NCI-H187 treated with DMSO at 0.1 percent for 48 hours (cell line): ENCODE results near the gene SERPINH1.
A peak's percentile ranks its signal among the peaks of the same experiment; 100 is the strongest.

ENCODE experiments used
- DNase-seq: peaks from one replicate; lab custom pipeline; 2025; lab: John Stamatoyannopoulos, UW

The SERPINH1 gene

DNA sequence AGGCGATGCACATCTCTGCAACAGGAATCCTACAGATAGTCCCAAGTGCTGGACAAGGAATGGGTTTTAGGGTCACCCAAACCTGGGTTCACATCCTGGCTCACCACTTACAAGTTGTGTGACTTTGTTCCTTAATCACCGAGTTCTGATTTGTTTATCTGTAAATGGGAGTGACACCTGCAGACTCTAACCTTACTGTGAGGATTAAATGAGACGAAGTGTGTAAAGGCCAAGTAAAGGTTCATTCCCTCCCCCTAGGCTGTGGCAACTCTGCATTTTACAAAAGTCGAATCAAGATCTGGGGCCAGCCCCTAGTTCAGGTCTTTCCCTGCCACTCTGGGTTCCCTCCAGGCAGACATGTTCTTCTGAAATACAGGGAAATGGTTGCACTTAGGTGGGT lies 34.9 kb downstream of the SERPINH1 start:
- no peak for DNase-seq

DNA sequence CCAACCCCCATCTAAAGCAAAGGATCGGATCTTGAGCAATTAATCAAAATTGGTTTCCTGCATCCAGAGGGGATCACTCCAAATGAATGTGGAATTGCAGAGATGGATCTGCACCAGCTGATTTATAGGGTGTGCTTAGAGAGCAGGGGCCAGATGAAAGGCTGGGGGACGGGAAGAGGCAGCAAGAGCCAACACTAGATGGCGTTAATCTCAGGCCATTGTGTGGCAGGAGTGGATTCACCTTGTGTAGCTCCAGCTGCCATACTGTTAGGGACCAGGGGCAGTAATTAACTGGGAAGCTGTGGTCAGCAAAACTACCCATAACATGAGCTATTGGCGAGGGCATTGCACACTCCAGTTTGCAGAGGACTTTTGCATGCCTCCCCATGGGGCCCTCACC lies 35.6 kb downstream of the SERPINH1 start:
- no peak for DNase-seq

DNA sequence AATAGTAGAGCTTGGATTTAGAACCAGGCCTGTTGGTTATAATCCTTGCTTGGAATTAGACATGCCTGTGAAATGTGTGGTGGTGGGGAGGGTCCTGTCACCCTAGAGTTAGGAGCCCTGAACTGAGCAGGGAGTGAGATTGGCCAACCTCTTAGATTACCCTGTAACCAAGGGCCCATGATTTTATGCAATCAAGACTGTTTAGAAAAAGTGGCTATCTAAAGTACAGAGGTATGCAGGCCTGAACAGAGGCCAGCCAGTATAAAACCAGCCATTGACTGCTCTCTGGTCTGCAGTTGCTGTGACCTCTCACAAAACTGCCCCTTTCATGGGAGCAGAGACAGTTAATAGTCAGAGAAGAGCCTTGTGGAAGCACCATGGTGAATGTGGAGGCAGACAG lies 36.2 kb downstream of the SERPINH1 start:
- DNase-seq: no peak

DNA sequence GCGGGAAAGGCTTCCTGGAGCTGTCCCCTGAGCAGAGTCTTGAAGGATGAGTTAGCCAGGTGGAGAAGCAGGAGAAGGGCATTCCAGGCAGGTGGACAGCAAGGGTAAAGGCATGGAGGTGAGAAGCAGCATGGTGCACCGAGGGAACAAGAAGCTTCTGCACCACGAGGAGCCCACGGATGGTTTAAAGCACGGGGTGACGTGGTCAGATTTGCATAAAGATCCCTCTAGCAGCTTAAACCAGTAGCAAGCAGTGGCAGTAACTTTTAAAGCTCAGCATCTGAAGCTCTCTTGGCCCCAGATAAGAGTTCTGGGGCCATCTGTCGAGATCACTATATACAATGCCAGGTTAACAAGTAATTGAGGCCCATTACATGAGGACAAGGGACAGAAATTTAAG lies 36.8 kb downstream of the SERPINH1 start:
- DNase-seq: no peak

DNA sequence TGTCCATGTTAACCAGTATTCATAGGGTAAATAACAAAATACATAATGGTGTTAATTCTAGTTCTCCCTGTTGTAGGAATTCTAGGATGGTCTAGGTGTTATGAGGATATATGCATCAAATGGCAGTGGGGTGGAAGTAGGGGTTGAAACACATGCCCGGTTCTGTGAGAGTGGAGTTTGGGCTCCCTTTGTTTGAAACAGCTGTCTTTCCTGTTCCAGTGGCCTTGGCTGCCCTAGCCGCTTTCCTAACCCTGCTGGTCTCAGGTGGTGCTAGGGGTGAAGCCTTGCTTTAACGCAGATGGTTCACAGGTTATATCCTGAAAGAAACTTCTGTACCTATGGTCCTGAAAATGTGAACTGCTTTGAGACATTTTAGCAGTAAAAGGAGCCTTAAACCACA lies 38.3 kb downstream of the SERPINH1 start:
- no peak for DNase-seq

DNA sequence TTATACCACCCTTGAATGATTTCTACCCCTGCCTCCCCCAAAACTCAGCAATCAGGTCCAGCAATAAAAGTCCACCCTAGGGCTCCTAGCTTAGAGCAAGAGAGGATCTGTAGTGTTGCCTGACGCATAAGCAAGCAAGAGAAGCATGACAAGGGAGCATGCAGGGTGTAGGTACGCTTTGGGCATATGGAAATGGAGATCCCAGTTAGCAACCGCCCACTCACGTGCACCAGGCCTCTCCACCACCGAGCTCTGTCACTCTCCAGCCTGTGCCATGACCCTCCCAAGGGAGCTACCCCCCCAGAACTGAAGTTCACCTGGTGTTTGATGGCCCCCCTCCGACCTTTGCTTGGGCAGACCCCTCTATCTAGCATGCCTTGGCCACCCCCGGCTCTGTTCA lies 39.4 kb downstream of the SERPINH1 start:
- DNase-seq: no peak

DNA sequence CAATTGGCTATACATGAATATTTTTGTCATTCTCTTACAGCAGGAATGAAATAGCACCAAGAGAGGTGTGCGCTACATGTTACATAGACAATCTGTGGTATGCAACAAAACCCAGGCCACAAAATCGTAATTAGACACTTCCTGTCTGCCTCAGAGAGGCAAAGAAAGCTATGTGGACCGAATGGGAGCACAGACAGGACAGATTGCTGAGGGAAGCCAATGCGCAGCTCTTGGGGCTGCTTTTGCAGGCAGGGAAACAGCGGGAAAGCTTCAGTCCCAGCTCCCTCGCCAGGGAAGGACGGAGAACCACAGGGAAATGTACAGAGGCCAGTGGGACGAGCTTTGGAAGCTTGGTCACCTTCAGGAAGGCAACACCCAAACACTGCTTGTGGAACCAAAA lies 40.9 kb downstream of the SERPINH1 start:
- no peak for DNase-seq

DNA sequence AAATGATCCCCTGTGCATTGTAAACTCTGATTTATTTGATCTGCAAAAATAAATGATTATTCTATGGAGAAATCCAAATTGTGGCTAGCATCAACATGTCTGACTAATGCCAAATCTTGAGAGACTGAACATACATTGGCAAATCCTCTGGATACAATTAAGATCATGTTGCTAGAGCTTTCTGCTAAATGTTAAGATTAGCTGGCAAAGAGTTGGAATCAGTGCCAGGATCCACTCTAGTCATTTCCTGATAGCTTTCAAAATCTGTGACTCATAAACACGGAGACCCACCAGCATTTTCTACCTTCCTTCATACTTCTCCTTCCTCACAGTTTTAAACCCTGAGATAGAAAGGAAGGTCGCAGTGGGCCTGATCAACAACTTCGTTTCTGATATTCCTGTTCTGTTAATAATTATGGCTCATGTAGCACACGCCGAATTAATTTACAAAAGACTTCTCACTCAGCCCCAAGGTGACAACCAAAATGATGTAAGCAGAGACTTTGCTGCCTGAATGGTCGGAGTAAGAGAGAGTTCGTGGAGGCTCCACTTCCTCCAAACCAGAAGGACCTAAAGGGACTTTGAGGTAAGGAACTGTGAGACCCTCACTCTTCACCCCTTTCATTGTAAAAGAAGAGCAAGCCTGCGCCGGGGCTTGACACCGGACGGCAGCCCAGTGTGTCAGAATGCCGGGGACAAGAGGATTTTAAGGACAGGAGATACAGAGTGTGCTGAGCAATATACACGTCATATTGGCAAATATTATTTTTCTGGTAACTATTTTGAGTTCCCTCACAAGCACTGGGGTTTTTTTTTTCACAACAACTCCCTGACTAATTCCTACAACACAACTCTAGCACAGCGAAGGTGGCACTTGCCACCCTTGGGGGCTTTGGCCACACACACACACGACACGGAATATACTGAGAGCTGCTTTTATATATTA lies 42.0 kb downstream of the SERPINH1 start:
- DNase-seq: no peak

DNA sequence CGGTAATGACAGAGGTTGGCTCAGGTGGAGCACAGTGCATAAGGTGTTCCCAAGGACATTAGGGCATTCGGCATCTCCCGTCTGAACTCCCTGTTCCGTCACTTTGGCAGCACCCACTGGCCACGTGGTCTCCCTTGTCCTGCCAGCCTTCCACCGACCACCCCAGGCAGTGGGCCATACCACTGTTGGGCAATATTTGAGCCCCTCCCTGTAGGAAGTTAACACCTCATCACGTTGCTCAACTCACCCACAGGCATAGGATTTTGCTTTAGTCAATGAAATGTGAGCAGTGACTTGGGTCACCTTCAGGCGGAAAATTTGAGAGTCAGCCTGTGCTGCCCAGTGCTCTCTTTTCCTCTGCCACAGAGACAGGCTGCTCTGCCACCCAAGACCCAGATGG lies 44.0 kb downstream of the SERPINH1 start:
- no peak for DNase-seq

DNA sequence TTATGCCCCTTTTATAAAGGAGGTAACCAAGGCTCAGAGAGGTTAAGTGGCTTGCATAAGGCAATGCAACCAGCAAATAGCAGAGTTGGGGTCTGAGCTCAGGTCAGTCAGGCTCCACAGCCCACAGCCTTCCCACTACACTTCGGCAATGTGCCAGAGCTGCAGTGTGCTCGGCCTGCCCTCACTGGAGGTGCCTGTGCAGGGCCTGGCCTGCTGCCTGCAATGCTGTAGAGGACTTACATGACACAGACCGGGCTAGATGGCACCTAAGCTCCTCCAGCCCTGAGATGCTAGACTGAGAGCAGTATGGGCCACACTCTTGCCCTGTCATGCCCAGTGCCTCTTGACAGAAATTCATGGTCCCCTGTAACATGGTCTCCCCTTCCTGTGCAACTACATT lies 49.8 kb downstream of the SERPINH1 start:
- no peak for DNase-seq

DNA sequence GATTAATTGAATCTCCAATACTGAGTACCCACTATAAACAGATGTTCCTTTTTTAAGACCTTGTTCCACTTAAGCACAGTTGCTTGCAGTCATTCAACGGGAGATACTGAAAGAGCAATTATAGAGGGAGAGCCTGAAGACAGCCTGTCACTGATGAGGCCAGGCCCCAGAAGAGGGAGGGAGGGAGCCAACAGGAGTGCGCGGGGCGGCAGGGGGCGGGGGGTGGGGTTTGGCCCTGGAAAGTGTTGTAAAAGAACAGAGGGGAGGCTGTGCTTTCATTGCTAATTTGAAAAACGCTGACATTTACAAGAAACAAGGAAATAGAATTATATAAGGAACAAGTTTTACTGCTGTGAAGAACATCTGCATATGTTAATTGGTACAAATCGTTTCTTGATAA lies 53.7 kb downstream of the SERPINH1 start:
- peak; percentile 31 for DNase-seq

DNA sequence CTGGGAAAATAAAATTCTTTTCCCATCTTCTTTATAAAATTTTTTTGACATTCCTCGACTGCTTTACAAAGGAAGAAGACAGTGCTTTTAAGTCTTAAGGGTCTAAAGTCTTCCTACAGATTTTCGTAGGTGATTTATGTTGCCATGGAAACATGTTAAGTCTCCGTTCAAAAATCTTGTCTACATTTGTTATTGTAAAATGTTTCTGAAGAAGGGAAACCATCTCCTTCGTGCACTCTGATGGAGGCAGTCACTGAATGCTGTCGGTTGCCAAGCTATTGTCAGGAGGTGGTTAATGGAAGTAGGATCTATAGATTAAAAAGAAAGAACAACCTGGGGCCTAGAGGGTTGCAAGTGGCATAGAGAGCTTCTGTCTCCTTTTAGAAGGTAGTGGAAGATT lies 54.2 kb downstream of the SERPINH1 start:
- DNase-seq: no peak
